HL-60 (cell line): ENCODE results near the gene ACTL10.

Experiments used
- DNase-seq, 2 experiments: peaks; one replicate each; pipeline ENCODE4 v3.0.0-alpha.2; 2010 to 2020; ENCODE audit warnings: low read depth in 1 of 2, low spot score in 1 of 2
- H3K27ac ChIP-seq: fragments of 250-450 bp; sonication (Bioruptor Pico); replicated peaks from 2 replicates; pipeline ENCODE4 v1.5.1; 2020; ENCODE audit warnings: mild to moderate bottlenecking, moderate library complexity
- H3K27me3 ChIP-seq: fragments of 250-450 bp; sonication (Bioruptor Pico); 2 replicates; pipeline ENCODE4 v1.5.1; 2021; ENCODE audit warnings: mild to moderate bottlenecking, moderate library complexity; ENCODE audit not compliant: insufficient read depth, poor library complexity, severe bottlenecking
- H3K4me3 ChIP-seq: replicated peaks from 2 replicates; pipeline ENCODE4 v1.5.1; 2011; ENCODE audit warnings: mild to moderate bottlenecking, control low read depth, low read length; ENCODE audit not compliant: insufficient read depth
- GABPA ChIP-seq: IDR thresholded peaks from 2 replicates; pipeline ENCODE4 v1.6.1; 2012; ENCODE audit warnings: low read depth
- POLR2AphosphoS5 ChIP-seq: IDR thresholded peaks from 2 replicates; pipeline ENCODE4 v1.6.1; 2012; ENCODE audit warnings: low read depth
- SPI1 ChIP-seq: IDR thresholded peaks from 2 replicates; pipeline ENCODE4 v1.6.1; 2012; ENCODE audit warnings: low read depth, mild to moderate bottlenecking, borderline replicate concordance
- TF ChIP-seq, protein P1 (sequence below): IDR thresholded peaks from 2 replicates; pipeline ENCODE4 v1.6.1; 2012; ENCODE audit warnings: low read depth; ENCODE audit not compliant: insufficient replicate concordance
- TF ChIP-seq, protein P2 (sequence below): IDR thresholded peaks from one replicate; pipeline ENCODE4 v1.5.1; 2011; ENCODE audit warnings: low read length, control low read depth, inconsistent platforms; ENCODE audit not compliant: insufficient read depth

The ACTL10 gene

DNA sequence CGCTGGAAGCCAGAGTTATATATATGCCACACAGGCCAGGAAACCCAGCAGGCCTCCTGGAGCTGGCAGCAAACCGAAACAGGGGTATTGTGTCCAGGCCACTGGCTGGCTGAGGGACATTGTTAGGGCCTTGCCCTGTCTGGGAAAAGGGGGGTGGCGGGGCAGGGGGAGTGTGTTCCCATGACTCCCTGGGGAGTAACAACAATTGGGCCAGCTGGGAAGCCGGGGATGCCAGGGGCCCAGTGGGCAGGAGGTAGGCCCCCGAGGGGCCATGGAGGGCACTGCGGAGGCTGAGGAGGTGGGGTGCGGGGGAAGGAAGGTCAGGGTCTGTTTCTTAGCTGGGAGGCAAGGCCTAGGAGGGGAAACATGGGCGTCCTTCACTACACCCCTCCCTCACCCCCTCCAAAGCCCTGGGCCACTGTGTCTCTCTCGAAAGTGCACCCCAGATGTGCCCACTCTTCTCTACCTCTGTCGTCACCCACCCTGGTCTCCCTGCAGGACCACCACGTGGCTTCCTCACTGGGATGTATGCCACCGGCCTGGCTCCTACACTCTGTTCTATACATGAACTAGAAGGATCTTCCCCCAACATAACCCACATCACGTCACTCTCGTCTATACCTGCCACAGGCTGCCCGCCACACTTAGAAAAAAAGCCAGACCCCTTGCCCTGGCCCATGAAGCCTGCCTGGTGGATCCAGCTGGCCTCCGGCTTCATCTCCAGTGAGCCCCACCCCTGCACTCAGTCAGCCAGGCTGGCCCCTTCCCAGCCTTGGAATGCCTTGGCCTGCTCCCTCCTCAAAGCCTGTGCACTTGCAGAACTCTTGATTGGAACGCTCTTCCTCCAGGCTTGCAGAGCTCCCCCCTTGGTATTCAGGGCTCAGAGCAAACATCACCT lies 27.2 kb downstream of the ACTL10 start:
- no peaks in the 10 kb centered on the region for H3K27me3 ChIP-seq
- H3K27ac ChIP-seq = no peak overlapping the region
- DNase-seq = no peak
- TF ChIP-seq, protein P1, sequence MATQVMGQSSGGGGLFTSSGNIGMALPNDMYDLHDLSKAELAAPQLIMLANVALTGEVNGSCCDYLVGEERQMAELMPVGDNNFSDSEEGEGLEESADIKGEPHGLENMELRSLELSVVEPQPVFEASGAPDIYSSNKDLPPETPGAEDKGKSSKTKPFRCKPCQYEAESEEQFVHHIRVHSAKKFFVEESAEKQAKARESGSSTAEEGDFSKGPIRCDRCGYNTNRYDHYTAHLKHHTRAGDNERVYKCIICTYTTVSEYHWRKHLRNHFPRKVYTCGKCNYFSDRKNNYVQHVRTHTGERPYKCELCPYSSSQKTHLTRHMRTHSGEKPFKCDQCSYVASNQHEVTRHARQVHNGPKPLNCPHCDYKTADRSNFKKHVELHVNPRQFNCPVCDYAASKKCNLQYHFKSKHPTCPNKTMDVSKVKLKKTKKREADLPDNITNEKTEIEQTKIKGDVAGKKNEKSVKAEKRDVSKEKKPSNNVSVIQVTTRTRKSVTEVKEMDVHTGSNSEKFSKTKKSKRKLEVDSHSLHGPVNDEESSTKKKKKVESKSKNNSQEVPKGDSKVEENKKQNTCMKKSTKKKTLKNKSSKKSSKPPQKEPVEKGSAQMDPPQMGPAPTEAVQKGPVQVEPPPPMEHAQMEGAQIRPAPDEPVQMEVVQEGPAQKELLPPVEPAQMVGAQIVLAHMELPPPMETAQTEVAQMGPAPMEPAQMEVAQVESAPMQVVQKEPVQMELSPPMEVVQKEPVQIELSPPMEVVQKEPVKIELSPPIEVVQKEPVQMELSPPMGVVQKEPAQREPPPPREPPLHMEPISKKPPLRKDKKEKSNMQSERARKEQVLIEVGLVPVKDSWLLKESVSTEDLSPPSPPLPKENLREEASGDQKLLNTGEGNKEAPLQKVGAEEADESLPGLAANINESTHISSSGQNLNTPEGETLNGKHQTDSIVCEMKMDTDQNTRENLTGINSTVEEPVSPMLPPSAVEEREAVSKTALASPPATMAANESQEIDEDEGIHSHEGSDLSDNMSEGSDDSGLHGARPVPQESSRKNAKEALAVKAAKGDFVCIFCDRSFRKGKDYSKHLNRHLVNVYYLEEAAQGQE = no peak
- TF ChIP-seq SPI1 (no peak), POLR2AphosphoS5 (no peak), GABPA (no peak)
- TF ChIP-seq, protein P2, sequence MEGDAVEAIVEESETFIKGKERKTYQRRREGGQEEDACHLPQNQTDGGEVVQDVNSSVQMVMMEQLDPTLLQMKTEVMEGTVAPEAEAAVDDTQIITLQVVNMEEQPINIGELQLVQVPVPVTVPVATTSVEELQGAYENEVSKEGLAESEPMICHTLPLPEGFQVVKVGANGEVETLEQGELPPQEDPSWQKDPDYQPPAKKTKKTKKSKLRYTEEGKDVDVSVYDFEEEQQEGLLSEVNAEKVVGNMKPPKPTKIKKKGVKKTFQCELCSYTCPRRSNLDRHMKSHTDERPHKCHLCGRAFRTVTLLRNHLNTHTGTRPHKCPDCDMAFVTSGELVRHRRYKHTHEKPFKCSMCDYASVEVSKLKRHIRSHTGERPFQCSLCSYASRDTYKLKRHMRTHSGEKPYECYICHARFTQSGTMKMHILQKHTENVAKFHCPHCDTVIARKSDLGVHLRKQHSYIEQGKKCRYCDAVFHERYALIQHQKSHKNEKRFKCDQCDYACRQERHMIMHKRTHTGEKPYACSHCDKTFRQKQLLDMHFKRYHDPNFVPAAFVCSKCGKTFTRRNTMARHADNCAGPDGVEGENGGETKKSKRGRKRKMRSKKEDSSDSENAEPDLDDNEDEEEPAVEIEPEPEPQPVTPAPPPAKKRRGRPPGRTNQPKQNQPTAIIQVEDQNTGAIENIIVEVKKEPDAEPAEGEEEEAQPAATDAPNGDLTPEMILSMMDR = no peak
- no peak overlapping the region for H3K4me3 ChIP-seq

DNA sequence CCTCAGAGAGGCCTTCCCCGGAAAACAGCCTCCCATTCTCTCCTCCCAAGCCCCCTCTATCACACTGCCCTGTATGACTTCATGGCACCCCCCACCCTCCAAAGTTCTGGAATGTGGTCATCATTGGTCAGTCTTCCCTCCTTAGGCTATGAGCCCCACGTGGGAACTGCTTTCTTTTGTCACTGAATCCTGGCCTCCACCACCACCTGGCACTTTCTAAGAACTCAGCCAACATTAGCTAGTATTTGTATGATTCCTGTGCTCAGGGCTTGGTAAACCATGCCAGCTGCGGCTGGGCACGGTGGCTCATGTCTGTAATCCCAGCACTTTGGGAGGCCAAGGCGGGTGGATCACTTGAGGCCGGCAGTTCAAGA lies 27.9 kb downstream of the ACTL10 start:
- Histone ChIP-seq H3K27me3 (no peaks in the 10 kb centered on the region), H3K4me3 (no peak overlapping the region), H3K27ac (no peak overlapping the region)
- DNase-seq = no peak
- TF ChIP-seq GABPA (no peak), SPI1 (no peak), POLR2AphosphoS5 (no peak)
- TF ChIP-seq, protein P1 = no peak
- TF ChIP-seq, protein P2 = no peak

DNA sequence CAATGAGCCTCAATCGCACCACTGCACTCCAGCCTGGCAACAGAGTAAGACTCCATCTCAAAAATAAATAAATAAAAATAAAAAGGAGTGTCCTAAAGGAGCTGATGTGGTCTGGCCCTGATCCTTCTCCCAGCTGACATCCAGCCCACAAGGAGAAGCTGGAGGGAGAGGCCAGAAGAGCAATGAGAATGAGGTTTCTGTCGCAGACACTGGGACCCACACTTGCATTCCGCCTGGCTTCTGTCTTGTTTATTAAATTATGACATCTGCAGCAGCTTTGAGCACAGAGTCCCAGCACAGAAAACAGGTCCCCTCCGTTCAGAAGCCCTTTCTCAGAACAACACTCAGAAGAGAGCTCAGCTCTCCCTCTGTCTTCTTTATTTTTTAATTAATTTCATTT lies 29.7 kb downstream of the ACTL10 start:
- no peaks in the 10 kb centered on the region for H3K27me3 ChIP-seq
- no peak overlapping the region for H3K4me3 ChIP-seq
- no peak overlapping the region for H3K27ac ChIP-seq
- TF ChIP-seq POLR2AphosphoS5 = no peak
- TF ChIP-seq, protein P1 = no peak
- TF ChIP-seq SPI1 = no peak
- TF ChIP-seq, protein P2 = no peak
- no peak for TF ChIP-seq GABPA
- no peak for DNase-seq
